Vagina (tissue), 2 donors: ENCODE results near the gene ZNF281.

Experiments used
- POLR2A ChIP-seq, 2 donors: fragments of 450-650 bp; IDR thresholded peaks; one replicate each; pipeline ENCODE4 v1.6.1; 2017; ENCODE audit warnings: antibody characterized with exemption in 2 of 2, mild to moderate bottlenecking in 2 of 2, moderate library complexity in 2 of 2
- POLR2AphosphoS5 ChIP-seq, 2 donors: sonication (generic); formaldehyde crosslinking; IDR thresholded peaks; one replicate each; pipeline ENCODE4 v1.9.0; 2017; ENCODE audit warnings: antibody characterized with exemption in 2 of 2, mild to moderate bottlenecking in 2 of 2, low read depth in 1 of 2; ENCODE audit not compliant: insufficient read depth in 1 of 2
- TF ChIP-seq, protein P1 (sequence below), 3 experiments: fragments of 450-650 bp in 2 of 3; fragments of 200-600 bp in 1 of 3; sonication (generic) in 1 of 3; IDR thresholded peaks; one replicate each; pipeline ENCODE4 v1.5.1; 2017 to 2019; ENCODE audit warnings: antibody characterized with exemption in 3 of 3, mild to moderate bottlenecking in 2 of 3, moderate library complexity in 2 of 3

- TF ChIP-seq POLR2A (IDR thresholded peaks at IDR 0.05) (no peak), POLR2AphosphoS5 (IDR thresholded peaks at IDR 0.05; ENCODE audit: insufficient read depth in 1 of 2, low read depth in 1 of 2) (no peak)
- TF ChIP-seq, protein P1, sequence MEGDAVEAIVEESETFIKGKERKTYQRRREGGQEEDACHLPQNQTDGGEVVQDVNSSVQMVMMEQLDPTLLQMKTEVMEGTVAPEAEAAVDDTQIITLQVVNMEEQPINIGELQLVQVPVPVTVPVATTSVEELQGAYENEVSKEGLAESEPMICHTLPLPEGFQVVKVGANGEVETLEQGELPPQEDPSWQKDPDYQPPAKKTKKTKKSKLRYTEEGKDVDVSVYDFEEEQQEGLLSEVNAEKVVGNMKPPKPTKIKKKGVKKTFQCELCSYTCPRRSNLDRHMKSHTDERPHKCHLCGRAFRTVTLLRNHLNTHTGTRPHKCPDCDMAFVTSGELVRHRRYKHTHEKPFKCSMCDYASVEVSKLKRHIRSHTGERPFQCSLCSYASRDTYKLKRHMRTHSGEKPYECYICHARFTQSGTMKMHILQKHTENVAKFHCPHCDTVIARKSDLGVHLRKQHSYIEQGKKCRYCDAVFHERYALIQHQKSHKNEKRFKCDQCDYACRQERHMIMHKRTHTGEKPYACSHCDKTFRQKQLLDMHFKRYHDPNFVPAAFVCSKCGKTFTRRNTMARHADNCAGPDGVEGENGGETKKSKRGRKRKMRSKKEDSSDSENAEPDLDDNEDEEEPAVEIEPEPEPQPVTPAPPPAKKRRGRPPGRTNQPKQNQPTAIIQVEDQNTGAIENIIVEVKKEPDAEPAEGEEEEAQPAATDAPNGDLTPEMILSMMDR (IDR thresholded peaks at IDR 0.05), result no peak
These were observed 9.3 kb downstream of the ZNF281 start for GRCh38 chr1:200400556-200400955.
